22Rv1 (cell line): ENCODE measurements around the gene HM13.

Source experiments
- ZFX ChIP-seq: fragments of 450-650 bp; IDR thresholded peaks from 2 replicates; pipeline ENCODE4 v1.6.1; 2017; ENCODE audit warnings: antibody characterized with exemption, borderline replicate concordance
- TF ChIP-seq, protein P1 (sequence below): fragments of 450-650 bp; IDR thresholded peaks from 2 replicates; pipeline ENCODE4 v1.5.1; 2017; ENCODE audit warnings: mild to moderate bottlenecking

DNA sequence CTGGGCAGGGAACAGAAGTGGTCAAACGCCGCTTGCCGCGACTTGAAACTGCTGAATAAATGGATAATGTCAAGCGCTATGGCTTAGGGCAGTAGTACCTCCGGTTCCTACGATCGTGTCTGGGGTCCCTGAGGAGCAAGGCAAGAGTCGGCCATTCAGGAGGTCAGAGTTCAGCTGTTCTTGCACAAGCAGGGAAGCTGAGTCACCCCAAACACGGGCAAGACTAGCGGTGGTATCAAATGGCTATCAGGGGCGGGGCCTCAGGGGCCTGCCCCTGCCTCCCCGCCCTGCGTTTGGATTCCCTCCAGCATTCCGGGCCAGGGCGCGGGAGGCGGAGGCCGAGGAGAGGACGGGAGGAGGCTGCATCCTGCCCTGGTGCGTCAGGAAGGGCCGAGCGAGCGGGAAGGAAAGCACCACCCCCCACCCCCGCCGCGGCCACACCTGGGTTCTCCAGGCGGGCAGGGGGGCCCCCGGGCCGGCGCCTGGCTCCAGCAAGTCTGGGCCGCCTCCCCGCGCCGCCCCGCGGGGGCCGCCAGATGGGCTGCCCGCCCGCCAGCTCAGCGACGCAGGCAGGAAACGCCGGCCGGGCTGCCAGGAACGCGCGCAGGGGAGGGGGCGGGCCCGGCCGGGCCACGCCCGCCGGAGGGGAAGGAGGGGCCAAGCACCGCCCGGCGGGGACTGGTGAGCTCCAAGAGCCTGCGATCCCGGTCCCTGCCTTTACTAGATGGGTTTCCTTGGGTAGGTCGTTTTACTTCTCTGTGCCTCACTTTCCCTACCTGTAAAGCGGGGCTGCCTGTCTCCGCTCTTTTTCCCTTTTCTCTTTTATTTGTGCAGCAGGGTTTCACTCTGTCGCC is 58.7 kb downstream of the HM13 start:
- TF ChIP-seq, protein P1, sequence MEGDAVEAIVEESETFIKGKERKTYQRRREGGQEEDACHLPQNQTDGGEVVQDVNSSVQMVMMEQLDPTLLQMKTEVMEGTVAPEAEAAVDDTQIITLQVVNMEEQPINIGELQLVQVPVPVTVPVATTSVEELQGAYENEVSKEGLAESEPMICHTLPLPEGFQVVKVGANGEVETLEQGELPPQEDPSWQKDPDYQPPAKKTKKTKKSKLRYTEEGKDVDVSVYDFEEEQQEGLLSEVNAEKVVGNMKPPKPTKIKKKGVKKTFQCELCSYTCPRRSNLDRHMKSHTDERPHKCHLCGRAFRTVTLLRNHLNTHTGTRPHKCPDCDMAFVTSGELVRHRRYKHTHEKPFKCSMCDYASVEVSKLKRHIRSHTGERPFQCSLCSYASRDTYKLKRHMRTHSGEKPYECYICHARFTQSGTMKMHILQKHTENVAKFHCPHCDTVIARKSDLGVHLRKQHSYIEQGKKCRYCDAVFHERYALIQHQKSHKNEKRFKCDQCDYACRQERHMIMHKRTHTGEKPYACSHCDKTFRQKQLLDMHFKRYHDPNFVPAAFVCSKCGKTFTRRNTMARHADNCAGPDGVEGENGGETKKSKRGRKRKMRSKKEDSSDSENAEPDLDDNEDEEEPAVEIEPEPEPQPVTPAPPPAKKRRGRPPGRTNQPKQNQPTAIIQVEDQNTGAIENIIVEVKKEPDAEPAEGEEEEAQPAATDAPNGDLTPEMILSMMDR: no peak
- TF ChIP-seq ZFX: no peak
